Measurements from ENCODE around the gene TMEM179. TPM values are rescaled to one million over a fixed set of nuclear protein-coding genes. Genes with fewer than 3 reads are reported as not detected.

The TMEM179 gene
- total and polyA plus RNA-seq, 7 experiments from 2014 or later: 0.15 TPM; not detected in 6

GRCh38 chr14:104573930-104574329 lies 30.6 kb downstream of the TMEM179 start:
- ChIA-PET POLR2A (no interaction called here), CTCF (interaction anchor here (1.6 kb wide), 1 partner anchor 10 kb away, joined by 7 read pairs; no protein-coding TSS in a partner anchor)
- ATAC-seq: no peak
- intact Hi-C loops (cut with micrococcal nuclease): no loop called here
- H3K4me1 ChIP-seq (ENCODE audit: control insufficient read depth in 2 of 2, insufficient read depth in 2 of 2, low read length in 2 of 2): no peaks in the 10 kb centered on the region
- Mint-ChIP-seq H3K9me3 (no peaks in the 10 kb centered on the region), H3K4me3 (no peak overlapping the region), H3K27me3 (no peaks in the 10 kb centered on the region), H3K27ac (no peak overlapping the region), H3K4me1 (no peaks in the 10 kb centered on the region), H3K36me3 (no peaks in the 10 kb centered on the region)
- DNase-seq: no peak
- no peak overlapping the region for H3K27ac ChIP-seq (ENCODE audit: low read depth, low read length)
- H3K36me3 ChIP-seq (ENCODE audit: control insufficient read depth in 2 of 3, insufficient read depth in 3 of 3, low read length in 3 of 3): no peaks in the 10 kb centered on the region
- H3K9me3 ChIP-seq (ENCODE audit: control insufficient read depth in 2 of 3, low read length in 3 of 3): no peaks in the 10 kb centered on the region
- no peak overlapping the region for H3K4me3 ChIP-seq (ENCODE audit: low read length)
- no peaks in the 10 kb centered on the region for H3K27me3 ChIP-seq (ENCODE audit: control insufficient read depth in 2 of 2, insufficient read depth in 2 of 2, low read length in 2 of 2)

DNA sequence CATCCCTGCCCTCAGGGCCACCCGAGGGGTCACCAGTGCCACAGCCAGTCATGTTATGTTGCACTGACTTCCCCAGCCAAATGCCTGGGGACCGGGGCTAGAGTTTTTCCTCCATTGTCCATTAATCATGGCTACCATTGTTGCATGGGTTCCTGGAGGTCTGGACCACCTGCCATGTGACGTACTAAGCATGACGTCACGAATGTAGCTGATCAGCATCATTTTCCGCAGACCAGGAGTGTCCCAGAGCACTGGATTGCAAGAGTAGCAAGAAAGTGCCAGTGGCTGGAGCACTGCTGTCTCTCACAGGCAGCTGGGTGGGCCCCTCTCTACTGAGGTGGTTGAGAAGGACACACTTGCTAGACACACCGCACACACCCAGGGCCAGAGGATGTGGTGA lies 31.9 kb downstream of the TMEM179 start:
- intact Hi-C loops (cut with micrococcal nuclease): no loop called here
- H3K4me3 Mint-ChIP-seq: no peak overlapping the region
- no peak overlapping the region for H3K4me3 ChIP-seq (ENCODE audit: low read length)
- ChIA-PET CTCF (no interaction called here), POLR2A (no interaction called here)
- no peaks in the 10 kb centered on the region for H3K27me3 Mint-ChIP-seq
- DNase-seq (no peak), ATAC-seq (no peak)
- no peaks in the 10 kb centered on the region for H3K36me3 Mint-ChIP-seq
- H3K27ac Mint-ChIP-seq: no peak overlapping the region
- no peaks in the 10 kb centered on the region for H3K4me1 Mint-ChIP-seq
- H3K27ac ChIP-seq (ENCODE audit: low read depth, low read length): no peak overlapping the region
- no peaks in the 10 kb centered on the region for H3K36me3 ChIP-seq (ENCODE audit: control insufficient read depth in 2 of 3, insufficient read depth in 3 of 3, low read length in 3 of 3)
- H3K9me3 ChIP-seq (ENCODE audit: control insufficient read depth in 2 of 3, low read length in 3 of 3): no peaks in the 10 kb centered on the region
- no peaks in the 10 kb centered on the region for H3K4me1 ChIP-seq (ENCODE audit: control insufficient read depth in 2 of 2, insufficient read depth in 2 of 2, low read length in 2 of 2)
- H3K27me3 ChIP-seq (ENCODE audit: control insufficient read depth in 2 of 2, insufficient read depth in 2 of 2, low read length in 2 of 2): no peaks in the 10 kb centered on the region
- no peaks in the 10 kb centered on the region for H3K9me3 Mint-ChIP-seq

DNA sequence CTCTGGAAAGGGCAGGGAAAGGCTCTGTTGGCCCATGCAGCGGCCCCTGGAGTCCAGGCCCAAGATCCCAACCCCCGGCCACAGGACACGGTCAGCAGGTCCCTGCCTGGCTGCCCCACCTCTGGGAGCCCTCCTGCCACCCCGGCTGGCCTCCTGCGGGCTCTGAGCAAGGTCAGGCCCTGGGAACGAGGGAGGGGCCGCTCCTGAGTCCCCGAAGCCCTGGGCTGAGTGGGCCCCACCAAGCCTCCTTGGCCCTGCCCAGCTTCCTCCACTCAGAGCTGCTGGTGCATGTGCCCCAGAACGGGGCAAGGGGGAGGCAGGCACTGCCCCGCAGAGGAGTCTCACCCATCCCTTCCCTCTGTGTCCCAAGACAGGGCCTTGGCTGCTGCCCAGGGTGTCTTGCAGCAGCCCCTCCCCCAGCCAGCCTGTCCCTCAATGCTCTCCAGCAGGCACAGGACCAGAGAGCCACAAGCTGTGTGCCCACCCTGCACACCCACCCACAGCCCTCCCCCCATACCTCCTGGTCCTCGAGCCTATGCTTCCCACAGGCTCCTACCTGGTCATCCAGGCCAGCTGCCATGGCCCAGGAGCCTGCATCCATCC lies 32.4 kb downstream of the TMEM179 start:
- Histone ChIP-seq H3K4me3 (ENCODE audit: low read length) (no peak overlapping the region), H3K4me1 (ENCODE audit: control insufficient read depth in 2 of 2, insufficient read depth in 2 of 2, low read length in 2 of 2) (no peaks in the 10 kb centered on the region), H3K9me3 (ENCODE audit: control insufficient read depth in 2 of 3, low read length in 3 of 3) (no peaks in the 10 kb centered on the region), H3K27me3 (ENCODE audit: control insufficient read depth in 2 of 2, insufficient read depth in 2 of 2, low read length in 2 of 2) (no peaks in the 10 kb centered on the region), H3K36me3 (ENCODE audit: control insufficient read depth in 2 of 3, insufficient read depth in 3 of 3, low read length in 3 of 3) (no peaks in the 10 kb centered on the region), H3K27ac (ENCODE audit: low read depth, low read length) (no peak overlapping the region)
- H3K4me1 Mint-ChIP-seq: no peaks in the 10 kb centered on the region
- ATAC-seq (no peak), DNase-seq (no peak)
- no peaks in the 10 kb centered on the region for H3K36me3 Mint-ChIP-seq
- CTCF ChIA-PET: no interaction called here
- no peaks in the 10 kb centered on the region for H3K9me3 Mint-ChIP-seq
- no peak overlapping the region for H3K27ac Mint-ChIP-seq
- POLR2A ChIA-PET: no interaction called here
- no peak overlapping the region for H3K4me3 Mint-ChIP-seq
- H3K27me3 Mint-ChIP-seq: no peaks in the 10 kb centered on the region
- intact Hi-C loops (cut with micrococcal nuclease): no loop called here

DNA sequence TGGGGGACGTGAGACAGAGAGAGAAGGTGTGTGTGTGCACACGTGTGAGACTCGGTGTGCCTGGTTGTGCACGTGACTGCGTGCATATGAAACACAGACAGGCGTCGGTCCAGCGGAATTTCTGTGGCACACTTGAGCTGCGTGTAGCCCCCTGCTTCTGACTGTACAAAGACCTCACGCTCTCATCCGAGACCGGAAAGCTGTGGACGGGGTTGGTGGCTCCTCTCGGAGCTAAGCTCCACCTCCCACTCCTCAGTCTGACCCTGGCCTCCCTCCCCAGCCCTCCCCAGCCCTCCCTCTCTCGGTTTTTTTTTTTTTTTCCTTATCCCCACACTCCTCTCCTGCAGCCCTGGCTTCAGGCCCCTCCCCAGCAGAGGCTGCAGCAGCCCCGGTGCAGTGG lies 33.3 kb downstream of the TMEM179 start:
- CTCF ChIA-PET: no interaction called here
- ATAC-seq: no peak

DNA sequence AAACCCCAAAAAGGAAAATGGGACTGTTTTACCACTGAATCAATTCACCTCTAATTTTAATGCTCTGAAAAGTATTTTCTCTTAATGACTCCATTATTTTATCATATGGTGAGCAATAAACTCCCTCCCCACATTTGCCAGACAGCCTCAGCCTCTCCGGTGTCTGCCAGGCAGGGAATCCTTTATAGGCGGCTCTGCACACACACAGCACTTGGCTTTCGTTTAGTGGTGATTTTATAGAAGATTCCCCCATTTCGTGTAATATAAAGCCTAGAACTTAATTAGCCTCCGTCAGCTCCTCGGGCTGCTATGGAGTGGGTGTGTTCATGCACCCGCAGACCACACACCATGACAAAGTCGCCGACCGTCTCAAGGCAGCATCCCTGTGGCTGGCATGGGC lies 35.1 kb downstream of the TMEM179 start:
- H3K9me3 Mint-ChIP-seq: no peaks in the 10 kb centered on the region
- H3K36me3 ChIP-seq (ENCODE audit: control insufficient read depth in 2 of 3, insufficient read depth in 3 of 3, low read length in 3 of 3): no peaks in the 10 kb centered on the region
- no peaks in the 10 kb centered on the region for H3K27me3 ChIP-seq (ENCODE audit: control insufficient read depth in 2 of 2, insufficient read depth in 2 of 2, low read length in 2 of 2)
- no peaks in the 10 kb centered on the region for H3K9me3 ChIP-seq (ENCODE audit: control insufficient read depth in 2 of 3, low read length in 3 of 3)
- no peaks in the 10 kb centered on the region for H3K4me1 ChIP-seq (ENCODE audit: control insufficient read depth in 2 of 2, insufficient read depth in 2 of 2, low read length in 2 of 2)
- H3K4me3 Mint-ChIP-seq: no peak overlapping the region
- DNase-seq (no peak), ATAC-seq (no peak)
- H3K27ac ChIP-seq (ENCODE audit: low read depth, low read length): no peak overlapping the region
- intact Hi-C loops (cut with micrococcal nuclease): no loop called here
- POLR2A ChIA-PET: no interaction called here
- CTCF ChIA-PET: no interaction called here
- H3K4me1 Mint-ChIP-seq: no peaks in the 10 kb centered on the region
- no peaks in the 10 kb centered on the region for H3K36me3 Mint-ChIP-seq
- H3K27ac Mint-ChIP-seq: no peak overlapping the region
- peaks cover 0 to 22% (median 5%) of the 10 kb centered on the region in 5 donors for H3K27me3 Mint-ChIP-seq
- H3K4me3 ChIP-seq (ENCODE audit: low read length): no peak overlapping the region

More for the DNA sequence above, 33.3 kb downstream of the TMEM179 start:
- Mint-ChIP-seq H3K4me3 (no peak overlapping the region), H3K27me3 (peaks cover 0 to 7% (median 0%) of the 10 kb centered on the region in 5 donors), H3K36me3 (no peaks in the 10 kb centered on the region), H3K4me1 (no peaks in the 10 kb centered on the region), H3K27ac (no peak overlapping the region), H3K9me3 (no peaks in the 10 kb centered on the region)
- H3K4me3 ChIP-seq (ENCODE audit: low read length): no peak overlapping the region
- no peaks in the 10 kb centered on the region for H3K9me3 ChIP-seq (ENCODE audit: control insufficient read depth in 2 of 3, low read length in 3 of 3)
- POLR2A ChIA-PET: no interaction called here
- H3K4me1 ChIP-seq (ENCODE audit: control insufficient read depth in 2 of 2, insufficient read depth in 2 of 2, low read length in 2 of 2): no peaks in the 10 kb centered on the region
- no peak for DNase-seq
- intact Hi-C loops (cut with micrococcal nuclease): no loop called here
- no peaks in the 10 kb centered on the region for H3K27me3 ChIP-seq (ENCODE audit: control insufficient read depth in 2 of 2, insufficient read depth in 2 of 2, low read length in 2 of 2)
- no peaks in the 10 kb centered on the region for H3K36me3 ChIP-seq (ENCODE audit: control insufficient read depth in 2 of 3, insufficient read depth in 3 of 3, low read length in 3 of 3)
- no peak overlapping the region for H3K27ac ChIP-seq (ENCODE audit: low read depth, low read length)

- POLR2A ChIA-PET: no interaction called here
These were observed 36.0 kb downstream of the TMEM179 start for GRCh38 chr14:104568620-104569019.

DNA sequence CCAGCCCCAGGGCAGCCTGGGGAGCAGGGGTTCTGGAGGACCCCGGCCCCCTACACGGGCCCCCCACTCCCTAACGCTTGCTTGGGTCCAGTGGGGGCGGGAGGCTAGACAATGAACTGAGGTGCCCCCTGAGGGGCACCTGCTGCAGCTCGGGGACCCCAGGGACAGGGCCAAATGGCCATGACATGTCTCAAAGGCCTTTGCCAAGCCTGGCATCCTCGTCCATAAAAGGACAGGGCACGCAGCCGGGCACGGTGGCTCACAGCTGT lies 36.7 kb downstream of the TMEM179 start:
- Histone ChIP-seq H3K36me3 (ENCODE audit: control insufficient read depth in 2 of 3, insufficient read depth in 3 of 3, low read length in 3 of 3) (no peaks in the 10 kb centered on the region), H3K9me3 (ENCODE audit: control insufficient read depth in 2 of 3, low read length in 3 of 3) (no peaks in the 10 kb centered on the region), H3K27ac (ENCODE audit: low read depth, low read length) (no peak overlapping the region), H3K4me3 (ENCODE audit: low read length) (no peak overlapping the region), H3K27me3 (ENCODE audit: control insufficient read depth in 2 of 2, insufficient read depth in 2 of 2, low read length in 2 of 2) (no peaks in the 10 kb centered on the region), H3K4me1 (ENCODE audit: control insufficient read depth in 2 of 2, insufficient read depth in 2 of 2, low read length in 2 of 2) (peaks cover 0 to 4% of the 10 kb centered on the region in 2 donors)
- intact Hi-C loops (cut with micrococcal nuclease): no loop called here
- DNase-seq: no peak
- no peak overlapping the region for H3K27ac Mint-ChIP-seq
- no peaks in the 10 kb centered on the region for H3K9me3 Mint-ChIP-seq
- H3K27me3 Mint-ChIP-seq: peaks cover 0 to 22% (median 5%) of the 10 kb centered on the region in 5 donors
- H3K36me3 Mint-ChIP-seq: no peaks in the 10 kb centered on the region
- no peak for ATAC-seq
- peaks cover 0 to 5% (median 0%) of the 10 kb centered on the region in 7 donors for H3K4me1 Mint-ChIP-seq
- ChIA-PET CTCF (interaction anchor here (0.7 to 1.1 kb wide), 2 partner anchors 9 to 309 kb away, joined by 3 to 5 read pairs; no protein-coding TSS in a partner anchor), POLR2A (no interaction called here)
- no peak overlapping the region for H3K4me3 Mint-ChIP-seq

More at GRCh38 chr14:104568620-104569019, 36.0 kb downstream of the TMEM179 start:
- Histone ChIP-seq H3K4me1 (ENCODE audit: control insufficient read depth in 2 of 2, insufficient read depth in 2 of 2, low read length in 2 of 2) (peaks cover 0 to 4% of the 10 kb centered on the region in 2 donors), H3K4me3 (ENCODE audit: low read length) (no peak overlapping the region), H3K27me3 (ENCODE audit: control insufficient read depth in 2 of 2, insufficient read depth in 2 of 2, low read length in 2 of 2) (no peaks in the 10 kb centered on the region), H3K27ac (ENCODE audit: low read depth, low read length) (no peak overlapping the region), H3K9me3 (ENCODE audit: control insufficient read depth in 2 of 3, low read length in 3 of 3) (no peaks in the 10 kb centered on the region), H3K36me3 (ENCODE audit: control insufficient read depth in 2 of 3, insufficient read depth in 3 of 3, low read length in 3 of 3) (no peaks in the 10 kb centered on the region)
- Mint-ChIP-seq H3K27me3 (peaks cover 0 to 22% (median 5%) of the 10 kb centered on the region in 5 donors), H3K4me1 (peaks cover 0 to 5% (median 0%) of the 10 kb centered on the region in 7 donors), H3K4me3 (no peak overlapping the region), H3K36me3 (no peaks in the 10 kb centered on the region), H3K27ac (no peak overlapping the region), H3K9me3 (no peaks in the 10 kb centered on the region)
- intact Hi-C loops (cut with micrococcal nuclease): no loop called here
- no peak for ATAC-seq
- DNase-seq: no peak
- CTCF ChIA-PET: no interaction called here

Measured in naive thymus-derived CD4-positive, alpha-beta T cell (primary cell).